Stimulated activated CD8-positive, alpha-beta memory T cell treated with anti-CD3 and anti-CD28 coated beads, Interleukin-7, amount 100 ng/mL, for 4 hours (primary cell): ENCODE data around the gene CHST11.

Experiments used
- DNase-seq, 2 donors: peaks; one replicate each; pipeline ENCODE4 v3.0.0-alpha.2; 2020; ENCODE audit warnings: low read depth in 2 of 2

Gene CHST11

GRCh38 chr12:104433061-104433460 lies 23.7 kb upstream of the CHST11 start:
- DNase-seq, result no peak

DNA sequence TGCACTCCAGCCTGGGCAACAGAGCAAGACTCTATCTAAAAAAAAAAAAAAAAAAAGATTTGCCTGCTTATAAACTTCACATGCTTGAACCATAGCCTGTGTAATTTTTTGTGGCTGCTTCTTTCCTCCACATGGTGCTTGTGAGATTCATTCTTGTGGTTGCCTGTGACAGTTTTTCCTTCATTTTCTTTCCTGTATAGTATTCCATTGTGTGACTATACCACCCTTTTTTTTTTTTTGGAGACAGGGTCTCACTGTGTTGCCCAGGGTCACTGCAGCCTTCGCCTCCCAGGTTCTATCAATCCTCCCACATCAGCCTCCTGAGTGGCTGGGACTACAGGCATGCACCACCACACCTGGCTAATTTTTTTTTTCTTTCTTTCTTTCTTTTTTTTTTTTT lies 22.6 kb upstream of the CHST11 start:
- DNase-seq, result no peak

GRCh38 chr12:104435175-104435574 lies 21.6 kb upstream of the CHST11 start:
- DNase-seq, result no peak

DNA sequence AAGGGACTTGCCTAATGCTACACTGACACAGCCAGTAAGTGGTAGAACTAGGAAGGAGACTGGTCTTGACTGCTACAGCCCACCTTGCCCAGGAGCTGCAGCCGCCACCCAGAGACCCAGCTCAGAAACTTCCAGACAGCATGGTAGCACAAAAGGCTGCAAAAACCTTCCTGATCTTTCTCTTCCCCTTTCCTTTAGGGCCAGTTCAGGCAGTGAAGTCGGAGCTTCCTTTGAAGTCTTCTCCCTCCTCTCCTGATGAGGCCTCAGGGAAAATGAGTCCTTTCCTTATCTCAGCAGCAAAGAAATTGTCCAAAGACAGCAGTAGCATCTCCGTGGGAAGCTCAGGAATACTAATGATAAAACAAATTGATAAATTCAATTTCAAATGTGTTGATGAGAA lies 21.0 kb upstream of the CHST11 start:
- DNase-seq, result no peak

GRCh38 chr12:104436790-104437189 lies 20.0 kb upstream of the CHST11 start:
- no peak for DNase-seq

DNA sequence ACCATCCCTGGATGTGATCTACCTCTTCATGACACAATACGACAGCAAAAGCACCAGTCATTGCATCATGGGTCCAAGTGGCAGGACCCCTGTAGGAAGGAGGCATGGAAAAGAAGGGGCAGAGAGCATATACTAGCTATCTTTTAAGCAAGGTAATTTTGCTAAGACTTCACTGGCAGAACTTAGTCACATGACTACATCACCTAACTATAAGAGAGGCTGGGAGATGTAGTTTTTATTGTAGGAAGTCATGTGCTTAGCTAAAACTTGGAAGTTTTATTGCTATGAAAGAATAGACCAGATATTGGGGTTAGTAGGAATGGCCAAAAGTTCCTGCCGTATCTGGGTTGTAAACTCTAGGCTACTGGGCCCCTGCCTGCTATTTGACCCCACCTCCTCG lies 18.6 kb upstream of the CHST11 start:
- DNase-seq, result no peak

- DNase-seq, result no peak
These were observed 17.6 kb upstream of the CHST11 start for GRCh38 chr12:104439137-104439536.

GRCh38 chr12:104443008-104443407 lies 13.7 kb upstream of the CHST11 start:
- DNase-seq, result no peak

GRCh38 chr12:104446646-104447421 lies 9.9 kb upstream of the CHST11 start:
- no peak for DNase-seq

DNA sequence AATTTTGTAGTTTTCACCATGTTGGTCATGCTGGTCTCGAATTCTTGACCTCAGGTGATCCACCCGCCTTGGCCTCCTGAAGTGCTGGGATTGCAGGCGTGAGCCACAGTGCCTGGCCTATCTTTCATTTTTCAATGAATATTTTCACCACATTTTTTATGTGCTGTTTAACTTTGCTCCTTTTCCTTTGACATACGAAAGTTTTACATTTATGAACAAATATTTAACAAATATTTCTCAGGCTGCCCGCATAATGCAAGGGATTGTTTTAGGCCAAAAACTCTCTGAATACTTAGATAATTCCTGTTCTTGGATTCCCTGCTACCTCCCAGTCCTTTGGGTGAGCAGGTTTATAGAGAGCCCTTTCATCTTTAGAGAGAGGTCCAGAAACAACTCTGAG lies 8.7 kb upstream of the CHST11 start:
- no peak for DNase-seq

DNA sequence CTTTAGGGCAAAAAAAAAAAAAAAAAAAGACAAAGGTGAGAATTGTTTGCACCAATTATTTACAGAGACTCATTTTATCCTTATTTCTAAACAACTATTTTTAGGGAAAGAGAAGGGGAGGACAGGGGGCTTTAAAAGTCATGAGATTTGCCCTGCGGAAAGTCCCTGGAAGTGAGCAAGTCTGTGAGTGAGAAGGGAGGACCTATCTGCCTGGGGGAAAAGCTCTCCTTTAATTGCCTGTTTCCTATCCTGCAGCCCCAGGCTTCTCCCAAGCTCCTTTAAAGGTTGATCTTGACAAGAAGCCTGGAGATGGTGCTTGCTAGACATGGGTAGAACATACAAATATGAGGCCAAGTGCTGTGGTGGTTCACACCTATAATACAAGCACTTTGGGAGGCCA lies 8.3 kb upstream of the CHST11 start:
- no peak for DNase-seq

DNA sequence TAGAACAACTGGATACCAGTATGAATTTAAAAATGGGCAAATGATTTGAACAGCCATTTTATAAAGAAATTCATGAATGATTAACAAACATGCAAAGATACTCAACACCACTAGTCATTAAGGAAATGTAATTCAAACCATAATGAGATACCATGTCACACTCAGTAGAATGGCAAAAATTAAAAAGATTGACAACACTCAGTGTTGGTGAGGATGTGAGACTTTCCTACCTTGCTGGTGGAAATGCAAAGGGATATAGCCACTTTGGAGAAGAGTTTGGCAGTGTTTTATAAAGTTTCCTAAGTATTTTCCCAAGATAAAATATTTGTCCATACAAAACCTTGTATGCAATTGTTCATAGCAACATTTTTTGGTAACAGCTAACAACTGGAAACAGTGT lies 6.0 kb upstream of the CHST11 start:
- DNase-seq, result no peak

GRCh38 chr12:104452087-104452486 lies 4.7 kb upstream of the CHST11 start:
- no peak for DNase-seq

DNA sequence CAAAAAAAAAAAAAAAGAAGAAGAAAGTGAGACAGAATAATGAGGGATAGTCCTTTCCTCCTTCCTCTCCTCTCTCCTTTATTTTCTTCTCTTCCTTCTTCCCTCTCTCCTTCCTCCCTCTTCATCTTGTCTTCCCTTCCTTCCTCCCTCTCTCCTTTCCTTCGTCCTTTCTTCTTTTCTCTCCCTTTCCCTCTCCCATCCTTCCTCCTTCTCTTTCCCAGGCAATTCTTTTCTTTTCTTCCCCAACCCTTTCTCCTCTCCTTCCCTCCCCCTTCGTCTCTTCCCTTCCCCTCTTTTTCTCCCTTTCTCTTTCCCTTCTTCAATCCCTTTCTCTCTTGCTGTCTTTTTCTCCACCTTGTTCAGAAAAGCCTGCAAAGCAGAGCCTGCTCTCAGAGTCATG lies 3.6 kb upstream of the CHST11 start:
- no peak for DNase-seq

DNA sequence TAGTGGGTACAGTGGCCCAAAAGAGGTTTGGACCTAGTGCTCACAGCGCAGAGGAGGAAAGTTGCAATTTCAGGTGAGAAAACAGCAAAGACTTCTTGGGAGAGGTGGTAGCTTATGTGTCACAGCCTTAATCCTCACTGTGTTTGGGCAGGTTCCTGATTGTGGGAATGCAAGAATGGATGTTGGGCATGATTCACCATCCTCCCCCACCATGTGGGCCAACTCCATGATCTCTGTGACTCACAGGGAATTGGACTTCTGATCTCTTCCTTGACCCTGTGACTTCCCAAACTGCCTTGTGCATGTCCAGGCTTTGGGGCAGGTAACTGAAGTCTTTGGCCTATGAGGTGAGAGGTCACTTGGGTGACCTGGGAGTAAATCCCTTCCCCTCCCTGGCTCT lies 1.8 kb upstream of the CHST11 start:
- DNase-seq, result no peak

DNA sequence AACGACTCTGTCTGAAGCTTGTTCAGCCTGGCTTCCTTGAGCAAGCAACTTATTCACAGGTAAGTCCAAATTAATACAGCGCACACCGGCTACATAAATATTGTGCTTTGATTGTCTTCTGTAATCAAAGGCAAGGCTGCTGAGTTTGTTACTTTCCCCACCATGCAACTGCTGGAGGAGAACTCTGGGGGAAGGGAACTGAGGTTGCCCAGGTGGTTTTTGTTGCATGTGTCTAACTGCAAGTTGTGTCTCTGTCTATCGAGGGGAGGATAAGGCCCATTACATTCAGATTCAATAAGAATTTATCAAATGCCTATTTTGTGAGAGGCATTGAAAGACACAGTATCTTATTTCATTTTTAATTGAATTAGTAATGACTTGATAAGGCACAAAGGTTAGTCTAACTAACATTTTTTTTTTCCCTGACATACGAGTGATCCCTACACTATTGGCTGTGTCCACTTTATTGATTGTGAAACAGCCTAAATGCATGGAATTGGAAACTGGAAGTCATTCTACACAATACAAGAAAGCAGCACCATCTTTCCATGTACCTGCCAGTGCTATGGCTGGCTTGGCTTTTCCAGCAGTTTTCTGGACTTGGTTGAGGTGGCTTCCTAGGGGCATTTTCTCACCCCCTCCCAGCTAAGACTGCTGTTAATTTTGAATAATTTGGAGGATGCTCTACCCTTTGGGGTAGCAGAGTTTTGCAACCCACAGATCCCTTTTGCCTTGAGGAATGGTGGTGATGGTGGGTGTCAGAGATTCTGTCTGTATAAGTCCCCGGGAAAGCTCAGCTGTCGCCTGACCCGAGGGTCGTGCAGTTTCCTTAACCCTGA lies 951 bp upstream of the CHST11 start:
- no peak for DNase-seq

GRCh38 chr12:104456950-104457745 lies 400 bp downstream of the CHST11 start:
- peak in 1 of 2 donors; percentile 38 for DNase-seq

- peak in 1 of 2 donors; percentile 45 for DNase-seq
These were observed 1.3 kb downstream of the CHST11 start for GRCh38 chr12:104457746-104458693.

DNA sequence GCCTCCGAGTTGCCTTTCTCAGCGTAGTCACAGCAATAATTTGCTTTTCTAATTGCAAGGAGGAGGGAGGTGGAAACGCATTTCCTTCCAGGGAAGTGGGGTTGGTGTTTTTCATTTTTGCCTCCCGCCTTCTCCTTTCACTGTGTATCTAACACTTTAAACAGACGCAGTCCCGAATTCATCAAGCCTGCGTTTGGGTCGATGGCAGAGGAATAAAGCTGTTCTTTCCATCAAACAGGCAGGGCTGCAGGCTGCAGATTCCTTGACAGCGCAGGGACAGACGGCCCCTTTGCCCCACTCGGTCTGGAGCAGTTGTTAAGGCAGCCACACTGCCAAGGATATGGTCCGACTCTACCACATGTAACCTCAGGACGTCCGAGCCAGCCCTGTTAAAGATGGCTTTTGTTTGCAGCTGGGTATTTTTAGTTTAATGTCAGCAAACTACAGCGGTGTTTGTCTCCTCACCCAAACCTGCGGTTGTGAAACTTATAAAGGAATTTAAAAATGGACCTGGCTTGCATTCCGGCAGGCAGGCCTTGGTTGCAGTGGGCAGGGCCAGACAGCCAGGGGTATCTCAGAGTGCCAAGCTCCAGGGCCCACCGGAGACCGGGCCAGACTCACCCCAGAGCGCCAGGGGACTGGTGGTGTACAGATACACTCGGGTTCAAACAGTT lies 2.1 kb downstream of the CHST11 start:
- no peak for DNase-seq

- no peak for DNase-seq
These were observed 2.7 kb downstream of the CHST11 start for GRCh38 chr12:104459368-104459909.
